Cerebellar cortex (tissue), 1 donor: ENCODE measurements around the gene FLII.

ENCODE experiments used
- DNase-seq: peaks from one replicate; pipeline ENCODE4 v3.0.0-alpha.2; 2015; ENCODE audit warnings: low spot score

FLII gene

GRCh38 chr17:18241229-18241871 lies 17.2 kb downstream of the FLII start:
- DNase-seq: no peak

GRCh38 chr17:18240449-18240848 lies 18.1 kb downstream of the FLII start:
- no peak for DNase-seq

GRCh38 chr17:18238299-18238698 lies 20.2 kb downstream of the FLII start:
- DNase-seq: no peak

- DNase-seq: no peak
Observed at GRCh38 chr17:18237461-18237860, 21.1 kb downstream of the FLII start.

GRCh38 chr17:18236494-18236893 lies 22.0 kb downstream of the FLII start:
- no peak for DNase-seq

GRCh38 chr17:18235743-18236256 lies 22.7 kb downstream of the FLII start:
- no peak for DNase-seq

- DNase-seq: no peak
Observed at GRCh38 chr17:18234853-18235380, 23.6 kb downstream of the FLII start.

- DNase-seq: no peak
Observed at GRCh38 chr17:18233803-18234518, 24.6 kb downstream of the FLII start.

- DNase-seq: no peak
Observed at GRCh38 chr17:18231164-18231563, 27.4 kb downstream of the FLII start.

- DNase-seq: no peak
Observed at GRCh38 chr17:18230288-18231141, 28.0 kb downstream of the FLII start.

- no peak for DNase-seq
Observed at GRCh38 chr17:18229771-18230170, 28.8 kb downstream of the FLII start.

- no peak for DNase-seq
Observed at GRCh38 chr17:18229254-18229653, 29.3 kb downstream of the FLII start.

GRCh38 chr17:18228176-18228682 lies 30.3 kb downstream of the FLII start:
- no peak for DNase-seq

GRCh38 chr17:18227635-18228034 lies 30.9 kb downstream of the FLII start:
- DNase-seq: no peak

GRCh38 chr17:18226284-18226945 lies 32.1 kb downstream of the FLII start:
- DNase-seq: no peak

- no peak for DNase-seq
Observed at GRCh38 chr17:18225642-18226283, 32.8 kb downstream of the FLII start.

- peak; percentile 93 for DNase-seq
Observed at GRCh38 chr17:18225121-18225641, 33.4 kb downstream of the FLII start, which contains the start of gene LLGL1. Gene LLGL1, plus strand, starts transcription at chr17:18225635. Its CDS starts 48 bp downstream, at chr17:18225683.

- peak; percentile 66 for DNase-seq
Observed at GRCh38 chr17:18224387-18225120, 34.0 kb downstream of the FLII start.

- DNase-seq: no peak
Observed at GRCh38 chr17:18224053-18224386, 34.5 kb downstream of the FLII start.
